HL-60/S4 treated with phorbol 12-myristate 13-acetate at 8.2 ng/mL for 4 days and 3 days (cell line): ENCODE measurements around the gene OCA2.

ENCODE experiments used
- in situ Hi-C: fragments of 300-500 bp; cut with MboI; formaldehyde crosslinking; loops from 2 replicates; pipeline ENCODE4 v1.15.0; 2022; ENCODE audit warnings: low sequenced_read_pairs

OCA2 gene

GRCh38 chr15:28005004-28005527, 94.0 kb downstream of the OCA2 start:
- in situ Hi-C loops: no loop called here

GRCh38 chr15:28004143-28005003, 94.7 kb downstream of the OCA2 start:
- in situ Hi-C loops: no loop called here

- in situ Hi-C loops: no loop called here
Observed at GRCh38 chr15:28003302-28004037, 95.6 kb downstream of the OCA2 start.

GRCh38 chr15:28002867-28003266, 96.2 kb downstream of the OCA2 start:
- in situ Hi-C loops: no loop called here

GRCh38 chr15:28002136-28002861, 96.8 kb downstream of the OCA2 start:
- in situ Hi-C loops: no loop called here

- in situ Hi-C loops: no loop called here
Observed at GRCh38 chr15:28001641-28002040, 97.5 kb downstream of the OCA2 start.

GRCh38 chr15:27993996-27994780, 104.9 kb downstream of the OCA2 start:
- in situ Hi-C loops: no loop called here

- in situ Hi-C loops: no loop called here
Observed at GRCh38 chr15:27993544-27993943, 105.6 kb downstream of the OCA2 start.

GRCh38 chr15:27990521-27991515, 108.3 kb downstream of the OCA2 start:
- in situ Hi-C loops: no loop called here

- in situ Hi-C loops: no loop called here
Observed at GRCh38 chr15:27989838-27990237, 109.3 kb downstream of the OCA2 start.

GRCh38 chr15:27989427-27989826, 109.7 kb downstream of the OCA2 start:
- in situ Hi-C loops: no loop called here

GRCh38 chr15:27985099-27985498, 114.0 kb downstream of the OCA2 start:
- in situ Hi-C loops: no loop called here

- in situ Hi-C loops: no loop called here
Observed at GRCh38 chr15:27983496-27983895, 115.6 kb downstream of the OCA2 start.

- in situ Hi-C loops: no loop called here
Observed at GRCh38 chr15:27977696-27978095, 121.4 kb downstream of the OCA2 start.

GRCh38 chr15:27973886-27974285, 125.2 kb downstream of the OCA2 start:
- in situ Hi-C loops: no loop called here

GRCh38 chr15:27970661-27971392, 128.3 kb downstream of the OCA2 start:
- in situ Hi-C loops: no loop called here

GRCh38 chr15:27967541-27967940, 131.6 kb downstream of the OCA2 start:
- in situ Hi-C loops: no loop called here

- in situ Hi-C loops: no loop called here
Observed at GRCh38 chr15:27965546-27965945, 133.6 kb downstream of the OCA2 start.

- in situ Hi-C loops: no loop called here
Observed at GRCh38 chr15:27961801-27962200, 137.3 kb downstream of the OCA2 start.
